Measurements from ENCODE around the gene AS3MT. TPM values are rescaled to one million over a fixed set of nuclear protein-coding genes. Genes with fewer than 3 reads are reported as not detected.

The AS3MT gene
- total RNA-seq, 1 donor from 2014 or later, result 8.3 TPM

GRCh38 chr10:102930720-102931119 lies 61.5 kb downstream of the AS3MT start:
- Mint-ChIP-seq H3K27ac (ENCODE audit: unreplicated experiment) (no peak overlapping the region), H3K9me3 (ENCODE audit: unreplicated experiment) (no peaks in the 10 kb centered on the region), H3K4me3 (ENCODE audit: unreplicated experiment) (no peak overlapping the region), H3K27me3 (ENCODE audit: unreplicated experiment) (peaks cover 1% of the 10 kb centered on the region), H3K36me3 (ENCODE audit: unreplicated experiment) (no peaks in the 10 kb centered on the region), H3K4me1 (ENCODE audit: low read depth, unreplicated experiment) (no peaks in the 10 kb centered on the region)
- no peak for DNase-seq
- TF ChIP-seq, protein P1, sequence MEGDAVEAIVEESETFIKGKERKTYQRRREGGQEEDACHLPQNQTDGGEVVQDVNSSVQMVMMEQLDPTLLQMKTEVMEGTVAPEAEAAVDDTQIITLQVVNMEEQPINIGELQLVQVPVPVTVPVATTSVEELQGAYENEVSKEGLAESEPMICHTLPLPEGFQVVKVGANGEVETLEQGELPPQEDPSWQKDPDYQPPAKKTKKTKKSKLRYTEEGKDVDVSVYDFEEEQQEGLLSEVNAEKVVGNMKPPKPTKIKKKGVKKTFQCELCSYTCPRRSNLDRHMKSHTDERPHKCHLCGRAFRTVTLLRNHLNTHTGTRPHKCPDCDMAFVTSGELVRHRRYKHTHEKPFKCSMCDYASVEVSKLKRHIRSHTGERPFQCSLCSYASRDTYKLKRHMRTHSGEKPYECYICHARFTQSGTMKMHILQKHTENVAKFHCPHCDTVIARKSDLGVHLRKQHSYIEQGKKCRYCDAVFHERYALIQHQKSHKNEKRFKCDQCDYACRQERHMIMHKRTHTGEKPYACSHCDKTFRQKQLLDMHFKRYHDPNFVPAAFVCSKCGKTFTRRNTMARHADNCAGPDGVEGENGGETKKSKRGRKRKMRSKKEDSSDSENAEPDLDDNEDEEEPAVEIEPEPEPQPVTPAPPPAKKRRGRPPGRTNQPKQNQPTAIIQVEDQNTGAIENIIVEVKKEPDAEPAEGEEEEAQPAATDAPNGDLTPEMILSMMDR (IDR thresholded peaks at IDR 0.05; ENCODE audit: partially characterized antibody, unreplicated experiment), result no peak

GRCh38 chr10:102931643-102932042 lies 62.4 kb downstream of the AS3MT start:
- no peak for DNase-seq
- no peak overlapping the region for H3K4me3 Mint-ChIP-seq (ENCODE audit: unreplicated experiment)
- TF ChIP-seq, protein P1 (IDR thresholded peaks at IDR 0.05; ENCODE audit: partially characterized antibody, unreplicated experiment), result no peak
- H3K9me3 Mint-ChIP-seq (ENCODE audit: unreplicated experiment), result no peaks in the 10 kb centered on the region
- no peaks in the 10 kb centered on the region for H3K36me3 Mint-ChIP-seq (ENCODE audit: unreplicated experiment)
- H3K27me3 Mint-ChIP-seq (ENCODE audit: unreplicated experiment), result peaks cover 1% of the 10 kb centered on the region
- no peak overlapping the region for H3K27ac Mint-ChIP-seq (ENCODE audit: unreplicated experiment)
- H3K4me1 Mint-ChIP-seq (ENCODE audit: low read depth, unreplicated experiment), result no peaks in the 10 kb centered on the region

DNA sequence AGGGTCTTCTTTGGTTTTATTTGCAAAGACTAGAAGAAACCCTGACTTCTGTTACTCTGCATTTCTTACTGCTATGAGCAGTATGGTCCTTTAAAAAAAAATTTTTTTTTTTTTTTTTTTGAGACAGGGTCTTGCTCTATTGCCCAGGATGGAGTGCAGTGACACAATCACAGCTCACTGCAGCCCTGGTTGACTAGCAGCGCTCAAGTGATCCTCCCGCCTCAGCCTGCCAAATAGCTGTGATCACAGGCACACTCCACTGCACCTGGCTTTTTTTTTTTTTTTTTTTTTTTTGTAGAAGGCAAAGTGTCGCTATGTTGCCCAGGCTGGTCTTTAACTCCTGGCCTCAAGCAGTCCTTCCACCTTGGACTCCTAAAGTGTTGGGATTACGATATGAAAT lies 66.2 kb downstream of the AS3MT start:
- no peaks in the 10 kb centered on the region for H3K36me3 Mint-ChIP-seq (ENCODE audit: unreplicated experiment)
- TF ChIP-seq, protein P1 (IDR thresholded peaks at IDR 0.05; ENCODE audit: partially characterized antibody, unreplicated experiment), result no peak
- H3K4me1 Mint-ChIP-seq (ENCODE audit: low read depth, unreplicated experiment), result no peaks in the 10 kb centered on the region
- no peak overlapping the region for H3K27ac Mint-ChIP-seq (ENCODE audit: unreplicated experiment)
- H3K9me3 Mint-ChIP-seq (ENCODE audit: unreplicated experiment), result no peaks in the 10 kb centered on the region
- no peak overlapping the region for H3K4me3 Mint-ChIP-seq (ENCODE audit: unreplicated experiment)
- no peak for DNase-seq
- H3K27me3 Mint-ChIP-seq (ENCODE audit: unreplicated experiment), result peaks cover 1% of the 10 kb centered on the region

DNA sequence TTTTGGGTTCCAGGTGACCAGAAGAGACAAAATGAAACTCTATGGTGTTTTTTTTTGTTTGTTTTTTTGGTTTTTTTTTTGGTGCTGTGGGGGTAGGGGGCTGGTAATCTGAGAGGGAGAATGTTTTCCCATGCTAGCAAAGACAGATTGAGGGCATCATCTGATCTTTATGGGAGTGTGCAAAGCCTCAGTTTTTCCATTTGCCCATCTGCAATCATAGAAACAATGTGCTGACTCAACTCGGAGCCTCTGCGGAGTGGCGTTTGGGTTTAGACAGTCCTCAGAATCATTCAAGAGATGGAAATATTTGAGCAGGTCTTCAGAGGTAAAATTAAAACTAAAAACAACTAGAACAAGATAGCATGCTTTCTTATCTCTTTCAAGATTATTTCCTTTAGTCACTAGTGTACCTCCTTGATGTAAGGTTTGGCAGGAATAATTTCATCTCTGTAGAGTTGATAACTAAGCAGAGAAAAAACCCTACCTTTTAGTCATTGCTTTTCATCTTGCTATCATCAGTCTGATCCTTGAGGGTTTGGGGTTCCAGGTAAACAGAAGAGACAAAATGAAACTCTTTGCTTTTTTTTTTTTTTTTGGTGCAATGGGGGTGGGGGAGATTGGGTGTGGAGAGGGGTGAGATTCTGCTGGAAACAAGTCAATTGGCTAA lies 66.8 kb downstream of the AS3MT start:
- TF ChIP-seq, protein P1 (IDR thresholded peaks at IDR 0.05; ENCODE audit: partially characterized antibody, unreplicated experiment), result no peak
- Mint-ChIP-seq H3K4me1 (ENCODE audit: low read depth, unreplicated experiment) (no peaks in the 10 kb centered on the region), H3K9me3 (ENCODE audit: unreplicated experiment) (no peaks in the 10 kb centered on the region), H3K27me3 (ENCODE audit: unreplicated experiment) (peaks cover 1% of the 10 kb centered on the region), H3K27ac (ENCODE audit: unreplicated experiment) (no peak overlapping the region), H3K36me3 (ENCODE audit: unreplicated experiment) (no peaks in the 10 kb centered on the region), H3K4me3 (ENCODE audit: unreplicated experiment) (no peak overlapping the region)
- DNase-seq, result no peak

DNA sequence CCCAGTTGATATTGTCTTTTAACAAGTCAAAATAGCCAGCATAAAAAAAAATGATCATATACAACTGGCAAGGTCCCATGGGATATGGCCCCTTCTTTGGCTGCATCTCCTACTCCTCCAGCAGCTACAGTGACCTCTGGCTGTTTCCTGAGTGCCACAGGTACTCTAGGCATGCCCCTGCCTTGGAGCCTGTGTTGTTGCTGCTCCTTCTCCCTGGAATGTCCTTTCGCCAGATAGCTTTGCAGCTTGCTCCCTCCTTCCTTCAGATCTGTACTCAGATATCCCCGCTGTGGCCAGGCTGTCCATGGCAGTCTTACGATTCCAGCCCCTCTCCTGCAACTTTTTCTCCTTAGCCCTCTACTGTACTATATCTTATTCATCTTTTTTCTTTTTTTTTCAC lies 72.1 kb downstream of the AS3MT start:
- H3K4me1 Mint-ChIP-seq (ENCODE audit: low read depth, unreplicated experiment), result peaks cover 21% of the 10 kb centered on the region
- no peaks in the 10 kb centered on the region for H3K9me3 Mint-ChIP-seq (ENCODE audit: unreplicated experiment)
- H3K27me3 Mint-ChIP-seq (ENCODE audit: unreplicated experiment), result no peaks in the 10 kb centered on the region
- no peaks in the 10 kb centered on the region for H3K36me3 Mint-ChIP-seq (ENCODE audit: unreplicated experiment)
- TF ChIP-seq, protein P1 (IDR thresholded peaks at IDR 0.05; ENCODE audit: partially characterized antibody, unreplicated experiment), result no peak
- no peak for DNase-seq
- H3K4me3 Mint-ChIP-seq (ENCODE audit: unreplicated experiment), result no peak overlapping the region
- H3K27ac Mint-ChIP-seq (ENCODE audit: unreplicated experiment), result no peak overlapping the region

Measured in glutamatergic neuron (in vitro differentiated cells).